GM21390 (cell line): Measurements from ENCODE around the gene SAXO1.

ENCODE experiments used
- ATAC-seq: cut with Tn5 transposase; IDR thresholded peaks from one replicate; pipeline ENCODE4 v1.9.1; 2021; ENCODE audit not compliant: unreplicated experiment

The SAXO1 gene

GRCh38 chr9:18888290-18888689 is 144.7 kb downstream of the SAXO1 start:
- no peak for ATAC-seq

- no peak for ATAC-seq
Measured at GRCh38 chr9:18887546-18887945, 145.5 kb downstream of the SAXO1 start.

DNA sequence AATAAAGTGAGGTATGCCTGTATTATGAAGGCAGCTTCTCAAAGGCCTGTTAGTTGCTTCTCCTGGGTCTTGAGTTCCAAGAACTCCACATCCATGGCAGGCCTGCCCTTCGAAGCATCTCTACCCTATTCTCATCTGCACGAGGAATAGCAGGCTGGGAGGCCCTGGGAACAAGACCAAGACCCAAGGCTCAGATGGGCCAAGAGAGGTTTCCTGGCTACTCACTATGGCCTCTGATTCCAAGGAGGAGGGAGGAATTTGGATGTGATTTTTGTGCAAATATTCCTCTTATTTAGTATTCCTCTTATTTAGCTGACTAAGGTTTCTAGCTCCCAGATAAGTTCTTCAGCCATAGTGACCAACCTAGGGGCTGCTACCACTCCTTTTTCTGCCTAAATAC is 151.3 kb downstream of the SAXO1 start:
- no peak for ATAC-seq

DNA sequence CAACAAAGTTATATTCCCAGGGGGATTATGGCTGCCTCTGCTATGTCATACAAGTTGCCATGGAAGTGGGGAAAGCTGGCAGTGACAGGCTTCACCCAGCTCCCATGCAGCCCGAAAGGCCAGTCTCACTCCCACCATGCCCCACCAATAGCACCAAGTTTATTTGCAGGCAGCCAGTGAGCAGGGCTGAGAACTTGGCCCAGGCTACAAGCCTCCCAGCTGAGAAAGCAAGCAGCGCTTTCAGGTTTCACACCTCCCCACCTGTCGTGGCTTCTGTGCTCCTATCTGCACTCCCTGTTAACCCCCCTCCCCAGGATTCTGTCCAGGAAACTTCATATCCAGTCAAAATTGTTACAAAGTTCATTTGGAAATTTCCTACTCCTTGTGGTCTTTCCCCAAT is 155.0 kb downstream of the SAXO1 start:
- ATAC-seq = no peak
